NCI-H2107 (cell line): Measurements from ENCODE around the gene CSNK2B.

ENCODE experiments used
- DNase-seq: peaks from one replicate; lab custom pipeline; 2025; lab: John Stamatoyannopoulos, UW

Gene CSNK2B

DNA sequence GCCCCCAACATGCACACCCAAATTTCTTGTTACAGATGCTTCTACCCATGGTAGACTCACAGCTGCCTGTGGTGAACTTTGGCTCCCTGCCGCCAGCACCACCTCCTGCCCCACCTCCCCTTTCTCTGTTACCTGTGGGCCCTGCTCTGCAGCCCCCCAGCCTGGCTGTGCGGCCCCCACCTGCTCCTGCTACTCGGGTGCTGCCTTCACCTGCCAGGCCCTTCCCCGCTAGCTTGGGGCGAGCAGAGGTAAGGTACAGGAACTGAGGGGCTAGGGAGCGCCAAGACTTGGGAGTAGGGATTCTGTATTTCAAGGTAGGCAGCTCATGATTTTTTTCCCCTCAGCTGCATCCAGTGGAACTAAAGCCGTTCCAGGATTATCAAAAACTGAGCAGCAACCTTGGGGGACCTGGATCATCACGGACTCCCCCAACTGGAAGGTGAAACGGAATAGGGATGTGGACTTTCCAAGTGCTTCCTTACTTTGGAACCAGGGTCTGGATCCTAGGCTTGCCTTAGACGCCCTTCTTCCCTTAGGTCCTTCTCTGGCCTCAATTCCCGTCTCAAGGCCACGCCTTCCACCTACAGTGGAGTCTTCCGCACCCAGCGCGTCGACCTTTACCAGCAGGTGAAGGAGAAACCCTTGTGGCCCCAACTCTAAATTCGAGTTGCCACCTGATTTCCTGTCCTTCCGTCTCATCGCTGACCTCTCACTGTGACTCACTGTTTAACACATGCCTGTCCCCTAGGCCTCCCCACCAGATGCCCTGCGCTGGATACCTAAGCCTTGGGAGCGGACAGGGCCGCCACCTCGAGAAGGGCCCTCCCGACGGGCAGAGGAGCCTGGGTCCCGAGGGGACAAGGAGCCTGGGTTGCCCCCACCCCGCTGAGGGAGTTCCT is 28.9 kb upstream of the CSNK2B start:
- DNase-seq = no peak

DNA sequence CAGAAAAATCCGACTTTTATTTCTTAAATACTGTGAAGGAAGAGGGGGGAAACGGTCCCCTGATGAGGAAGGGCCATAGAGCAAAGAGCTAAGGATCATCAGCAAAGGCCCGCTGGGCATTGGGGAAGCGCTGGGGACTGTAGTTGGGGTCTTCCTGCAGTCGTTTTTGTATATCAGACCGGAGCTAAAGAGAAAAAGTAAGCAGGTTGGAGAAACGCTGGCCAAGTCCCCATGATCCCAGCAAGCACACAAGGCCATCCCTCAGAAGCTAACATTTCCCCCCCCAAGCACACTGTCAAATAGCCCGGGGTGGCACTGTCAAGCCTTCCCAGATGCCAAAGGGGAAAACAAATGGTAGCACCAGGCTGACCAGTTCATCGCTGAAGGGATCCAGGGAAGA is 26.8 kb upstream of the CSNK2B start:
- no peak for DNase-seq

- no peak for DNase-seq
Measured at GRCh38 chr6:31639449-31639861, 26.4 kb upstream of the CSNK2B start.

GRCh38 chr6:31640612-31641011 is 25.3 kb upstream of the CSNK2B start:
- DNase-seq = no peak

DNA sequence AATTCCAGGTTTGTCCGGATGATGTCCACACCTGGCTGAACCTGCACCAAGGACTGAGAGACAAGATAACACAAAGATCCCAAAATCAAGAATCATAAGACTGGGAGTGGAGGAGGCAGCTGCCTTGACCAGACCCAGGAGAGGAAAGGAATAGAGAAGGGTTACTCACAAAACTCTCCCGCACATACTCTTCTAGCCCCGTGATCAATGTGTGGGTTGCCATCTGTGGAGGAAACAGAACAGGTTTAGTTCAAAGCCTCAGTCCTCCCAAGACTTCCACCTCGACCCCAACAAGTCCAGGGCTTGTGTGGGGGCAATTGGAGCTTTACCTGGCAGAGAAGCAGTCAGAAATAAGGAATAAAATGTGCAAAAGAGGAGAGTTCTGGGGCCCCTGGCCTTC is 24.5 kb upstream of the CSNK2B start:
- no peak for DNase-seq

- DNase-seq = no peak
Measured at GRCh38 chr6:31642798-31643570, 22.9 kb upstream of the CSNK2B start.

GRCh38 chr6:31643818-31644454 is 21.9 kb upstream of the CSNK2B start:
- DNase-seq = no peak

DNA sequence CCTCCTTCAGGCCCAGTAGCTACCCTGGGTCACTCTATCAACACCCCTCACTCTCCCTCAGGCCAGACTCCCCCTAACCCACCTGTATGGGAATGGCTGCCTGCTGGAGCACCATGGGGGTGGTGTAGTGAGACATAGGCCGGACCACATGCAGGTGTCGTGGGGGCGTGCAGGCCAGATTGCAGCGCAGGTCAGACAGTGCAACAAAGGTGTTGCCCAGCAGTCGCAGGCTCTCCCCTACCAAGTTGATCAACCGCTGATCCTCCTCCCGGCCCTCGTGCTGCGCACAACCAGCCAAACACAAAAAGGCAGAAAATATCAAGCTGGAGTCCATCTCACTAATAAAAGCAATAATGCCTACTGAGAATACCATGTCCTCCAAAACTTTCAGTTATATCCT is 20.6 kb upstream of the CSNK2B start:
- no peak for DNase-seq

- DNase-seq = no peak
Measured at GRCh38 chr6:31651602-31652191, 14.2 kb upstream of the CSNK2B start.

GRCh38 chr6:31652925-31653724 is 12.8 kb upstream of the CSNK2B start:
- no peak for DNase-seq

GRCh38 chr6:31654574-31655348 is 11.1 kb upstream of the CSNK2B start:
- no peak for DNase-seq

GRCh38 chr6:31655349-31656237 is 10.3 kb upstream of the CSNK2B start, which contains the start of gene APOM:
Gene APOM, plus strand, starts transcription at chr6:31655894. Its CDS starts 73 bp downstream, at chr6:31655967.
- DNase-seq = no peak

DNA sequence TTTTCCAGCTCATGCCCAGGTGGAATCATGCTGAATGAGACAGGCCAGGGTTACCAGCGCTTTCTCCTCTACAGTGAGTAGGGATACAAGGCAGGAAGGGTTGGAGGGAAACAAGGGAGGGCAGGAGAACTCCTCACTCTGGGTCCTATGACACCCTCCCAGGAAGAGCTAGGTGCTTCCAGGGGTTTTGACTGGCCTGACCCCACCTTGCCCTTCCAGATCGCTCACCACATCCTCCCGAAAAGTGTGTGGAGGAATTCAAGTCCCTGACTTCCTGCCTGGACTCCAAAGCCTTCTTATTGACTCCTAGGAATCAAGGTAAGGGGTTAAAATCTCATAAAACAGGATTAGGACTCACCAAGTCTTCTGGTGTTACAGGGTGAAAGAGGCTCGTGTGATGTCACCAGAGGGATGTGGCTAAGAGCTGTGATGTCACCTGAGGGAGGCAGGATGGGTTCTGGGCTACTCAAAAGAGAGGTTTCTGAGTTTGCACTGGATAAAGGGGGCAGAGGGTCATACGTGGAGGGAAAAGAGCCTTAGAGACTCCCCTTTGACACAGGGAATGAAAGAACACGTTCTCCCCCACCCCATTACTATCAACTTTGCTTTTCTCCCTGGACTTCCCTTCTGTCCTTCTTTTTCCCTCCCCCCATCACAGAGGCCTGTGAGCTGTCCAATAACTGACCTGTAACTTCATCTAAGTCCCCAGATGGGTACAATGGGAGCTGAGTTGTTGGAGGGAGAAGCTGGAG is 8.3 kb upstream of the CSNK2B start:
- DNase-seq = no peak

GRCh38 chr6:31658158-31658688 is 7.7 kb upstream of the CSNK2B start:
- DNase-seq = no peak

DNA sequence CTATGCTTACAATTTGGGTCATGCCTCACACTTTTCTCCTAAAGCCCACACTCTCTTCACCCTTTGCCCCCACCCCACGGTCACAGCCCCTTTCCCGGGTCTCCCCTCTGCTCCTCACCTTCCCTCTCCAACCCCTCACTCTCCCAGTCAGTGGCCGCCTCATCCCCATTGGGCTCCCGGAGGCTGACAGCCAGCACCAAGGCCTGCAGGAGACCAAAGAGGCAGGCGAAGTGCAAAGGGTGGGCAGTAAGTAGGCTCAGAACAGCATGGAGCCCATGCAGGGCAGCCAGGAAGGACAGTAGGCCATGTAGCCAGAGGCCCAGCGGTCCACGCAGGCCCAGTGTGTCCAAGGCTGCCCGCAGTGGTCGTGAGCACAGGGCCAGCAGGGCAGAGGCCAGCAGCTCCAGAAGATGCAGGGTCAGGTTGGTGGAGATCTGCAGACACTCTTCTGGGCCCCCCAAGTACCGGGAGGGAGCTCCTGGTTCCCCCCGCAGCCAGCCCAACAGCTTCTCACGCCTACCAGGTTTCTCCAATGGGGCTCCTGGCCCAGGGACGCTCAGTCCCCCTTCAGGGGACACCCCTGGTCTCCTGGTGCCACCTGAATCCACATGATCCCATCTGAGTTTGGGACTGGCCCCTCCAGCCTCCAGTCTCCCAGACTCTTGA is 6.8 kb upstream of the CSNK2B start:
- DNase-seq = no peak

- no peak for DNase-seq
Measured at GRCh38 chr6:31659649-31660380, 6.1 kb upstream of the CSNK2B start.
